Adrenal gland (tissue), 12 donors: ENCODE results near the gene NDST1. TPM values are rescaled to one million over a fixed set of nuclear protein-coding genes. Genes with fewer than 3 reads are reported as not detected.

ENCODE experiments used
- DNase-seq, 7 donors: peaks; one replicate each; pipeline ENCODE4 v3.0.0-alpha.2; 2019 to 2020
- H3K27ac ChIP-seq, 5 donors: fragments of 200-600 bp; sonication (generic) in 4 of 5; 1 replicate in 3 of 5; 2 replicates in 2 of 5; pipeline versions ENCODE4 v1.5.1 to v1.8.0; 2016 to 2020; ENCODE audit warnings: mild to moderate bottlenecking in 1 of 5
- H3K27me3 ChIP-seq: fragments of 200-600 bp; 2 replicates; pipeline ENCODE4 v1.8.0; 2021
- H3K36me3 ChIP-seq, 2 donors: fragments of 200-600 bp; replicated peaks in 1 of 2; 1 replicate in 1 of 2; 2 replicates in 1 of 2; pipeline versions ENCODE4 v1.5.1 to v1.8.0; 2018 to 2022
- H3K4me1 ChIP-seq, 2 donors: fragments of 200-600 bp; replicated peaks in 1 of 2; 1 replicate in 1 of 2; 2 replicates in 1 of 2; pipeline versions ENCODE4 v1.5.1 to v1.8.0; 2018 to 2021
- H3K4me3 ChIP-seq, 4 donors: fragments of 200-600 bp; sonication (generic) in 3 of 4; one replicate each; pipeline ENCODE4 v1.5.1; 2016 to 2018
- H3K9me3 ChIP-seq, 3 donors: fragments of 200-600 bp; sonication (generic) in 1 of 3; replicated peaks in 1 of 3; 1 replicate in 2 of 3; 2 replicates in 1 of 3; pipeline versions ENCODE4 v1.5.1 to v1.8.0; 2016 to 2021
- CTCF ChIP-seq, 6 experiments: fragments of 450-650 bp in 4 of 6; fragments of 200-600 bp in 2 of 6; sonication (generic) in 1 of 6; IDR thresholded peaks; 1 replicate in 5 of 6; 2 replicates in 1 of 6; pipeline versions ENCODE4 v1.5.1 to v1.8.0; 2016 to 2021; ENCODE audit warnings: antibody characterized with exemption in 6 of 6, mild to moderate bottlenecking in 2 of 6, moderate library complexity in 1 of 6
- POLR2A ChIP-seq, 2 donors: fragments of 450-650 bp; IDR thresholded peaks; one replicate each; pipeline ENCODE4 v1.6.1; 2017; ENCODE audit warnings: antibody characterized with exemption in 2 of 2, mild to moderate bottlenecking in 2 of 2, moderate library complexity in 1 of 2
- WGBS, 4 donors: extraction: QIAGEN DNeasy Blood & Tissue Kit in 2 of 4; methylation state at CpG; one replicate each; pipeline versions ENCODE4 v1.1.5 to v1.1.7; 2013 to 2017; 5-methylcytosine and 5-hydroxymethylcytosine counted together
- intact Hi-C, 2 donors: fragments of 100-400 bp; cut with DNase I; formaldehyde crosslinking; loops; one replicate each; pipeline versions ENCODE4 v1.14.1 to v1.15.0; 2022 to 2023
- polyA plus RNA-seq, 3 donors: library from polyadenylated mRNA; stranded (reverse); fragments of 200-250 nt in 2 of 3; fragments of 350-450 nt in 1 of 3; fragmentation: Illumina TruSeq in 1 of 3; extraction: RNeasy Lipid Tissue Mini Kit (QIAGEN cat#74804) in 1 of 3; gene quantifications; one replicate each; pipeline ENCODE4 v1.2.3, GENCODE V29; 2013 to 2014
- total RNA-seq, 9 donors: library from RNA; depleted of rRNA in 4 of 9; stranded (reverse); fragments of >200 nt in 4 of 9; fragments of 120-200 nt in 1 of 9; fragmentation: NEBNext Ultra II Directional in 1 of 9; extraction: Animal tissue kit (Norgen Biotek cat#: 25700) in 1 of 9; gene quantifications; one replicate each; pipeline versions ENCODE4 v1.1.0 to v1.2.4, GENCODE V29; 2013 to 2023
- donor health status: healthy with polysubstance abuse.
- donor health status: Bipolar disorder and iron deficiency.
- donor health status: DM: yes; HTN: yes; CAD: no.
- donor health status: DM: no; HTN: no; CAD: no.
- donor health status: DM: no; HTN: no; CAD: no.
- donor health status: DM: yes; HTN: yes; CAD: no.

The NDST1 gene
- total and polyA plus RNA-seq, 12 donors, result 9.6 to 154 (median 94.7) TPM

GRCh38 chr5:150519560-150519945 lies 11.6 kb downstream of the NDST1 start:
- Histone ChIP-seq H3K36me3 (peaks cover 0 to 10% of the 10 kb centered on the region in 2 donors), H3K27ac (peak overlapping the region in 1 of 5 donors; percentile 18)
- TF ChIP-seq POLR2A (IDR thresholded peaks at IDR 0.05) (no peak), CTCF (IDR thresholded peaks at IDR 0.05) (no peak)

GRCh38 chr5:150519978-150520377 lies 12.0 kb downstream of the NDST1 start:
- TF ChIP-seq POLR2A (IDR thresholded peaks at IDR 0.05) (no peak), CTCF (IDR thresholded peaks at IDR 0.05) (no peak)
- H3K4me1 ChIP-seq, result peaks cover 53 to 62% of the 10 kb centered on the region in 2 donors
- H3K27ac ChIP-seq, result peak overlapping the region in 1 of 5 donors; percentile 18
- DNase-seq, result no peak
- no peak overlapping the region for H3K4me3 ChIP-seq
- peaks cover 0 to 10% of the 10 kb centered on the region in 2 donors for H3K36me3 ChIP-seq
- H3K27me3 ChIP-seq, result no peaks in the 10 kb centered on the region
- intact Hi-C loops, result no loop called here
- 91 to 100% (median 96%) methylated on average over 1 to 4 of the region's 4 CpGs for WGBS, 4 donors
- no peaks in the 10 kb centered on the region for H3K9me3 ChIP-seq

More at GRCh38 chr5:150519560-150519945, 11.6 kb downstream of the NDST1 start:
- no peaks in the 10 kb centered on the region for H3K9me3 ChIP-seq
- intact Hi-C loops, result no loop called here
- 87 to 95% (median 90%) methylated on average over 10 of the region's 10 CpGs for WGBS, 4 donors
- H3K4me3 ChIP-seq, result no peak overlapping the region
- no peak for DNase-seq
- H3K4me1 ChIP-seq, result peaks cover 56 to 66% of the 10 kb centered on the region in 2 donors
- no peaks in the 10 kb centered on the region for H3K27me3 ChIP-seq

GRCh38 chr5:150520747-150521521 lies 13.0 kb downstream of the NDST1 start:
- DNase-seq, result peak in 2 of 7 donors; percentile 48 to 57
- H3K9me3 ChIP-seq, result no peaks in the 10 kb centered on the region
- H3K27me3 ChIP-seq, result no peaks in the 10 kb centered on the region
- peaks cover 44 to 60% of the 10 kb centered on the region in 2 donors for H3K4me1 ChIP-seq
- intact Hi-C loops, result no loop called here
- 63 to 77% (median 69%) methylated on average over 4 to 38 of the region's 38 CpGs for WGBS, 4 donors
- no peak overlapping the region for H3K4me3 ChIP-seq
- peak overlapping the region in 1 of 5 donors; percentile 51 for H3K27ac ChIP-seq
- peaks cover 0 to 10% of the 10 kb centered on the region in 2 donors for H3K36me3 ChIP-seq
- TF ChIP-seq POLR2A (IDR thresholded peaks at IDR 0.05), result no peak
- TF ChIP-seq CTCF (IDR thresholded peaks at IDR 0.05), result no peak

- WGBS, 4 donors, result 86 to 96% (median 92%) methylated on average over 1 to 14 of the region's 14 CpGs; no CpG with 5 or more reads in 1 of the 4 donors
- peak overlapping the region in 1 of 5 donors; percentile 51 for H3K27ac ChIP-seq
Observed at GRCh38 chr5:150521522-150521817, 13.5 kb downstream of the NDST1 start.

More at GRCh38 chr5:150521522-150521817, 13.5 kb downstream of the NDST1 start:
- intact Hi-C loops, result no loop called here
- H3K4me3 ChIP-seq, result no peak overlapping the region
- peaks cover 41 to 60% of the 10 kb centered on the region in 2 donors for H3K4me1 ChIP-seq
- DNase-seq, result no peak
- H3K9me3 ChIP-seq, result no peaks in the 10 kb centered on the region
- H3K36me3 ChIP-seq, result peaks cover 0 to 10% of the 10 kb centered on the region in 2 donors
- H3K27me3 ChIP-seq, result no peaks in the 10 kb centered on the region
- TF ChIP-seq POLR2A (IDR thresholded peaks at IDR 0.05) (no peak), CTCF (IDR thresholded peaks at IDR 0.05) (no peak)
